ENCODE measurements around the gene VEZF1.

VEZF1 gene

GRCh38 chr17:57940231-57940630 lies 47.8 kb downstream of the VEZF1 start:
- no peak for TF ChIP-seq CTCF (IDR thresholded peaks at IDR 0.05; ENCODE audit: extremely low read depth, missing control alignments)
- no peak for DNase-seq (ENCODE audit: low spot score)

DNA sequence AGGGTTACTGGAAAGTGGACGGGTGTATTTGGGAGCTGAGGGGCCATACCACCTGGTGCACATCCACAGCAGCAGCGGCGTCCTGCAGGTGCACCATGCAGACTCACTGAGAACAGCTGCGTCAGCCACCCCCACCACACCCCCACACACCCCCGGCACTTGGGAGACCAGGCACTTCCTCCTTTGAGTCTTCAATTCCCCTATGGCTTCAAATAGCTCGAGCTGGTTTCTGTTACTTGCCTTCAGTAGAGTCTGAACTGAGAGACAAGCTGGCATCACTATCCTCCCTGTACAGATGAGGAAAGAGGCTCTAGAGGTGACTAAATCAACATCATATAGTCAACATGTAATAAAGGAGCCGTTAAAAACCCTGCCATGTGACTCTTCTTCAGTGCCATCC lies 48.3 kb downstream of the VEZF1 start:
- DNase-seq (ENCODE audit: low spot score), result peak; percentile 75
- no peak for TF ChIP-seq CTCF (IDR thresholded peaks at IDR 0.05; ENCODE audit: extremely low read depth, missing control alignments)

DNA sequence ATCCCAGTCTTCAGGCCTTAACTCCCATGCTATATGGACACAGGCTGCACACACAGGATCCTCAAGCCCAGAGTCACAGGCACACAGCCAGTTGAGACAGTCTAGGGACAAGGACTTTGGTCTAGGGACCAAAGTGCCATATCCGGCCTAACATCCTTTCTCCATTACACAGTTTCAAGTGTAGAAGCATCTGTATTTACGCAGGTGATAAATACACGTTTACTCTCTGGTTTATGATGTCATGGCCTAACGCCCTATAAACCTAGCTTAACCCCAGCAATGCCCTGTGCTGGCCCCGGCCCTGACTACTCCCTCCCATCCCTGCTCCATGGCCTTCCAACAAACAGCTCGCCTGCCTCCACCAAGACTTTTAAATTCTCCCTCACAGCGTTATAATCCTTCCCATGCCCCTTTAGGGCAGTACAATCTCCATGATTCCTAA lies 50.0 kb downstream of the VEZF1 start:
- DNase-seq (ENCODE audit: low spot score), result no peak
- no peak for TF ChIP-seq CTCF (IDR thresholded peaks at IDR 0.05; ENCODE audit: extremely low read depth, missing control alignments)

DNA sequence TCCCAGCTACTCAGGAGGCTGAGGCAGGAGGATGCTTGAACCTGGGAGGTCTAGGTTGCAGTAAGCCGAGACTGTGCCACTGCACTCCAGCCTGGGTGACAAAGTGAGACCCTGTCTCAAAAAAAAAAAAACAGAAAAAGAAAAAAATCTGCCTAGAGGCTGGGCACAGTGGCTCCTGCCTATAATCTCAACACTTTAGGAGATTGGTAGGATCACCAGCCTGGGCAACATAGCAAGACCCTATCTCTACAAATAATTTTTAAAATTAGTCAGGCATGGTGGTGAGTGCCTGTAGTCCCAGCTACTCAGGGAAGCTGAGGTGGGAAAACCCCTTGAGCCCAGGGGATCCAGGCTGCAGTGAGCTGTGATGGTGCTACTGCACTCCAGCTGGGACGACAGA lies 50.6 kb downstream of the VEZF1 start:
- DNase-seq (ENCODE audit: low spot score), result no peak
- TF ChIP-seq CTCF (IDR thresholded peaks at IDR 0.05; ENCODE audit: extremely low read depth, missing control alignments), result no peak

- no peak for DNase-seq (ENCODE audit: low spot score)
- no peak for TF ChIP-seq CTCF (IDR thresholded peaks at IDR 0.05; ENCODE audit: extremely low read depth, missing control alignments)
These were observed 51.9 kb downstream of the VEZF1 start for GRCh38 chr17:57935833-57936807.

- no peak for DNase-seq (ENCODE audit: low spot score)
- no peak for TF ChIP-seq CTCF (IDR thresholded peaks at IDR 0.05; ENCODE audit: extremely low read depth, missing control alignments)
These were observed 56.4 kb downstream of the VEZF1 start for GRCh38 chr17:57931488-57932137.

GRCh38 chr17:57930239-57930638 lies 57.8 kb downstream of the VEZF1 start:
- no peak for DNase-seq (ENCODE audit: low spot score)
- no peak for TF ChIP-seq CTCF (IDR thresholded peaks at IDR 0.05; ENCODE audit: extremely low read depth, missing control alignments)
